Measurements from ENCODE around the gene AQR. TPM values are rescaled to one million over a fixed set of nuclear protein-coding genes. Genes with fewer than 3 reads are reported as not detected.

The AQR gene
- total and polyA plus RNA-seq, 2 of the 4 experiments (the other 2 are of a cell fraction) = 17.9 to 29.6 TPM

DNA sequence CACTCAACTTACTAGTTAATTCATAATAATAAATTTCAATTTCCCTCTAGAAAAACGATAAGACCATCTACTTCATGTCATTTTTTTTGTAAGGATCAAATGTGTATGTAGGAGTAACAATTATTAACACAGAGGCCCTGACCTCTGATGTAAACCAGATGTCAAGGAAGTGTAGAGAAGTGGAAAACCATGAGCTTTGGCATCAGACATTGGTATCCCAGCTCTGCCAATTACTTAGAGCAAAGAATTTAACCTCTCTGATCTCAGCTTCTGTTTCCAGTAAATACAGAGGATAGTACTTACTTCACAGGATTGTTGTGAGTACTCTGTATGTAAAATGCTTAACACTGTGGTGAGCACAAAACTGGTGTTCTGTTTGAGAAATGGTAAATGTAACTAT is 17.5 kb downstream of the AQR start:
- dilution Hi-C loops (cut with HindIII; ENCODE audit: low sequenced_read_pairs, unreplicated experiment) (no loop called here), in situ Hi-C loops (cut with MboI; ENCODE audit: low sequenced_read_pairs) (no loop called here)

More for the DNA sequence above, 17.5 kb downstream of the AQR start:
- Histone ChIP-seq H3K4me3 (ENCODE audit: insufficient read depth, low read depth, low read length) (no peak overlapping the region), H3K18ac (ENCODE audit: low read depth, low read length) (no peak overlapping the region), H2BK15ac (ENCODE audit: low read depth, low read length) (no peak overlapping the region), H3K14ac (replicated peaks; ENCODE audit: low read depth, low read length) (no peak overlapping the region), H3K23ac (ENCODE audit: low read depth, low read length) (no peak overlapping the region), H3K9me3 (ENCODE audit: control insufficient read depth, insufficient read depth, low read length) (no peaks in the 10 kb centered on the region), H3K56ac (ENCODE audit: extremely low read depth, insufficient read depth, low read length) (no peak overlapping the region), H3K4me1 (ENCODE audit: control insufficient read depth, insufficient read depth, low read length) (no peaks in the 10 kb centered on the region), H4K5ac (ENCODE audit: low read depth, low read length) (no peak overlapping the region), H2BK120ac (ENCODE audit: low read depth, low read length) (no peak overlapping the region), H2AK9ac (replicated peaks; ENCODE audit: low read depth, low read length, poor library complexity) (no peak overlapping the region), H3K4ac (ENCODE audit: low read depth, low read length) (no peak overlapping the region), H4K20me1 (ENCODE audit: insufficient read depth, low read length) (no peaks in the 10 kb centered on the region), H3K4me2 (ENCODE audit: low read depth, low read length) (no peak overlapping the region), H3K27me3 (ENCODE audit: control insufficient read depth, insufficient read depth, low read length) (no peaks in the 10 kb centered on the region), H3K36me3 (ENCODE audit: control insufficient read depth, insufficient read depth, low read length) (0 out of 2 replicates have a peak, but pooled peaks cover 4% of the 10 kb centered on the region), H2BK5ac (ENCODE audit: low read depth, low read length, poor library complexity, severe bottlenecking) (no peak overlapping the region), H4K8ac (ENCODE audit: low read depth in 2 of 2, low read length in 2 of 2) (no peak overlapping the region), H3K9ac (ENCODE audit: low read depth, low read length) (no peak overlapping the region), H2AK5ac (ENCODE audit: low read depth, low read length) (no peak overlapping the region), H2BK20ac (ENCODE audit: low read depth, low read length) (no peak overlapping the region), H3K9me1 (ENCODE audit: insufficient read depth, low read length) (no peaks in the 10 kb centered on the region), H3K79me1 (ENCODE audit: low read depth in 1 of 2, low read length in 2 of 2) (peaks cover 0 to 10% of the 10 kb centered on the region in 2 experiments; a peak in 1 of 4 replicates), H2AFZ (replicated peaks; ENCODE audit: low read length, poor library complexity) (no peak overlapping the region), H4K91ac (ENCODE audit: insufficient read depth, low read depth, low read length) (no peak overlapping the region), H3K27ac (ENCODE audit: insufficient read depth, low read length) (no peak overlapping the region)
- no peak for DNase-seq
- peak; percentile 54 for ATAC-seq (ENCODE audit: low read depth)
- no TSS peak for BruUV-seq (replicated peaks)
- WGBS, 2 experiments (ENCODE audit: extremely low coverage in 2 of 2, insufficient read length in 1 of 2) = no CpG with 5 or more reads among the region's 1 CpG
- ChIA-PET POLR2A (ENCODE audit: unreplicated experiment) (no interaction called here), CTCF (no interaction called here)
- TF ChIP-seq FOS (IDR thresholded peaks at IDR 0.05; ENCODE audit: low read depth, low read length) (no peak), RCOR1 (IDR thresholded peaks at IDR 0.05; ENCODE audit: insufficient replicate concordance, low read length) (no peak), SMC3 (IDR thresholded peaks at IDR 0.05; ENCODE audit: low read depth, low read length) (no peak), CHD1 (IDR thresholded peaks at IDR 0.05; ENCODE audit: low read depth, low read length) (no peak), MAZ (IDR thresholded peaks at IDR 0.05; ENCODE audit: borderline replicate concordance, low read depth, low read length) (no peak)
- intact Hi-C loops (cut with micrococcal nuclease) = no loop called here

Data from IMR-90 (cell line).